Measurements from ENCODE around the gene SKIDA1.

- TF ChIP-seq POLR2AphosphoS5 (IDR thresholded peaks at IDR 0.05) (no peak), CTCF (IDR thresholded peaks at IDR 0.05) (no peak), POLR2A (IDR thresholded peaks at IDR 0.05) (no peak)
Observed at GRCh38 chr10:21530168-21530567, 4.7 kb upstream of the SKIDA1 start.
